Panc1 (cell line): ENCODE results near the gene EML1. TPM values are rescaled to one million over a fixed set of nuclear protein-coding genes. Genes with fewer than 3 reads are reported as not detected.
"Not testable (repeated sequence)": the region's sequence is repeated elsewhere in the genome, so short reads cannot be mapped to it uniquely, and the experiment has no call there.

ENCODE experiments used
- ATAC-seq: fragments of 200-7000 bp; cut with Tn5 transposase; 2 replicates; pipeline ENCODE4 v1.9.1; 2020; ENCODE audit warnings: mild to moderate bottlenecking, moderate library complexity
- BruUV-seq: library from RNA; stranded (reverse); fragments of 400-500 nt; replicated peaks from 2 replicates; lab custom pipeline; 2021; lab: Mats Ljungman, UMichigan
- CTCF ChIA-PET: fragments of 300-600 bp; sonication (Branson Sonifier 250); formaldehyde crosslinking; loops from one replicate; lab custom pipeline; 2022; ENCODE audit warnings: antibody characterized with exemption; lab: Charles Lee
- POLR2A ChIA-PET: fragments of 300-600 bp; sonication (Branson Sonifier 250); formaldehyde crosslinking; loops from one replicate; lab custom pipeline; 2022; ENCODE audit warnings: antibody characterized with exemption; lab: Charles Lee
- DNase-seq: peaks from one replicate; pipeline ENCODE4 v3.0.0-alpha.2; 2010; ENCODE audit warnings: low read depth, low spot score
- H3K27ac ChIP-seq: 2 replicates; pipeline ENCODE4 v1.5.1; 2011; ENCODE audit warnings: mild to moderate bottlenecking, low read length, inconsistent platforms
- H3K27me3 ChIP-seq: fragments of 200-500 bp; sonication (Bioruptor generic); 2 replicates; pipeline ENCODE4 v1.6.0; 2014; ENCODE audit warnings: low read length, inconsistent platforms; ENCODE audit not compliant: control insufficient read depth, insufficient read depth
- H3K36me3 ChIP-seq: fragments of 200-500 bp; sonication (Bioruptor generic); 2 replicates; pipeline ENCODE4 v1.5.1; 2014; ENCODE audit warnings: inconsistent platforms, mild to moderate bottlenecking, low read length, moderate library complexity; ENCODE audit not compliant: control insufficient read depth, insufficient read depth
- H3K4me1 ChIP-seq: 2 replicates; pipeline ENCODE4 v1.5.1; 2011; ENCODE audit warnings: inconsistent platforms, mild to moderate bottlenecking, low read length, moderate library complexity; ENCODE audit not compliant: control insufficient read depth, insufficient read depth
- H3K4me3 ChIP-seq, 2 experiments: 2 replicates each; pipeline ENCODE4 v1.5.1; 2011 to 2012; ENCODE audit warnings: low read depth in 2 of 2, low read length in 2 of 2, mild to moderate bottlenecking in 2 of 2, inconsistent platforms in 1 of 2, moderate library complexity in 1 of 2
- H3K9me3 ChIP-seq: fragments of 200-500 bp; sonication (Bioruptor generic); 2 replicates; pipeline ENCODE4 v1.5.1; 2014; ENCODE audit warnings: low read depth, mild to moderate bottlenecking, inconsistent platforms, low read length, moderate library complexity; ENCODE audit not compliant: control insufficient read depth, insufficient read depth
- POLR2AphosphoS5 ChIP-seq: IDR thresholded peaks from 2 replicates; pipeline ENCODE4 v1.6.1; 2012; ENCODE audit warnings: mild to moderate bottlenecking, low read depth, low read length, moderate library complexity
- SIN3A ChIP-seq: IDR thresholded peaks from 2 replicates; pipeline ENCODE4 v1.6.1; 2012; ENCODE audit warnings: low read depth, mild to moderate bottlenecking, low read length, moderate library complexity, borderline replicate concordance; ENCODE audit not compliant: insufficient read depth
- TCF7L2 ChIP-seq: IDR thresholded peaks from 2 replicates; pipeline ENCODE4 v1.6.1; 2011; ENCODE audit warnings: mild to moderate bottlenecking, low read depth, low read length, inconsistent platforms
- in situ Hi-C: cut with HindIII; loops from 2 replicates; pipeline ENCODE4 v1.10.0; 2016; ENCODE audit warnings: low sequenced_read_pairs, low pct_unique_long_range_greater_than_20kb
- intact Hi-C: fragments of 100-400 bp; cut with micrococcal nuclease; formaldehyde crosslinking; loops from one replicate; pipeline ENCODE4 v1.10.0; 2022; ENCODE audit not compliant: unreplicated experiment
- total RNA-seq: library from RNA; stranded (reverse); gene quantifications from one replicate; pipeline ENCODE4 v1.2.1, GENCODE V29; 2021; ENCODE audit not compliant: unreplicated experiment
- TF ChIP-seq, protein P1 (sequence below), 2 experiments: IDR thresholded peaks; 2 replicates each; pipeline ENCODE4 v1.6.1; 2011 to 2012; ENCODE audit warnings: low read depth in 2 of 2, control low read depth in 1 of 2, low read length in 1 of 2, mild to moderate bottlenecking in 1 of 2, moderate library complexity in 1 of 2; ENCODE audit not compliant: insufficient read depth in 1 of 2
- TF ChIP-seq, protein P2 (sequence below): fragments of 450-650 bp; IDR thresholded peaks from 2 replicates; pipeline ENCODE4 v1.5.1; 2017; ENCODE audit warnings: mild to moderate bottlenecking

Gene EML1
- total RNA-seq, 1 experiment from 2014 or later, result 35.3 TPM

DNA sequence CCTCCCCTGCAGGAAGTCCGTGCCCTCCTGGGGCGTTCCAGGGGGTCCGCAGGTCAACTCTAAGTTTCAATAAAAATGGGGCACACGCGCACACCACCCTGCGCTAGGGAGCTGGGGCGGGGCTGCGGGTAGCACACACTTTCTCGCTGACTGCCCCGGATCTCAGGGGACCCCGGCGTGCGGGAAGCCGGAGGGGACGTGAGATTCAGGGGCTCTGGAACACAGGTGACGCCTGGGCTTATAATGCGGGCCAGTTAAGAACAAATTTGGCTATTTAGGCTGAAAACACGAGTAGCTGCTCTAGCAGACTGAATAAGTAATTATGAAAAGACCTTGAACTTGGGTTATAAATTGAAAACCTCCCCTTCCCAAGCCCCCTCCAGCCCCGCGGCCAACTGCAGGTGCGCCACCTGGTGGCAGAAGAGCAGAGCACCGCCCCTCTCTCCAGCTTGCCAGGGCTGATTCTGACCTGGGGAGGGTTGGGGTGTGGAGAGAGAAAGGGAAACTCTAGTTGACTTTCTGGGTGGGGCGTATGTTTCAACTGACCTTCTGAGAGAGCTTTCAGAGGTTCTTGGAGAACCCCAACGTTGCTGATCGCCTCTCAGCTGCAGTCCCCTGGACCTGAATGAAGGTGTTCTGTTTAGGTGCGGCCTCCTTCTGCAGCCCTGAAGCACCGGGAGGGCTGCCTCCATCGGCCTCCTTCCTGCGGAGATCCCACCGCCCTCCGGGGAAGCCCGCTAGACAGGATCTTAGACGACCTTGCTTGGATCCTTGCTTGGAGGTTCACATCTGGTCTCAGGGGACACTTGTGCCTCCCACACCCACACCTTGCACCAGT lies 153.7 kb downstream of the EML1 start:
- Histone ChIP-seq H3K36me3 (no peaks in the 10 kb centered on the region), H3K27ac (no peak overlapping the region), H3K4me1 (no peaks in the 10 kb centered on the region), H3K4me3 (no peak overlapping the region), H3K9me3 (no peaks in the 10 kb centered on the region), H3K27me3 (no peaks in the 10 kb centered on the region)
- TF ChIP-seq, protein P1, sequence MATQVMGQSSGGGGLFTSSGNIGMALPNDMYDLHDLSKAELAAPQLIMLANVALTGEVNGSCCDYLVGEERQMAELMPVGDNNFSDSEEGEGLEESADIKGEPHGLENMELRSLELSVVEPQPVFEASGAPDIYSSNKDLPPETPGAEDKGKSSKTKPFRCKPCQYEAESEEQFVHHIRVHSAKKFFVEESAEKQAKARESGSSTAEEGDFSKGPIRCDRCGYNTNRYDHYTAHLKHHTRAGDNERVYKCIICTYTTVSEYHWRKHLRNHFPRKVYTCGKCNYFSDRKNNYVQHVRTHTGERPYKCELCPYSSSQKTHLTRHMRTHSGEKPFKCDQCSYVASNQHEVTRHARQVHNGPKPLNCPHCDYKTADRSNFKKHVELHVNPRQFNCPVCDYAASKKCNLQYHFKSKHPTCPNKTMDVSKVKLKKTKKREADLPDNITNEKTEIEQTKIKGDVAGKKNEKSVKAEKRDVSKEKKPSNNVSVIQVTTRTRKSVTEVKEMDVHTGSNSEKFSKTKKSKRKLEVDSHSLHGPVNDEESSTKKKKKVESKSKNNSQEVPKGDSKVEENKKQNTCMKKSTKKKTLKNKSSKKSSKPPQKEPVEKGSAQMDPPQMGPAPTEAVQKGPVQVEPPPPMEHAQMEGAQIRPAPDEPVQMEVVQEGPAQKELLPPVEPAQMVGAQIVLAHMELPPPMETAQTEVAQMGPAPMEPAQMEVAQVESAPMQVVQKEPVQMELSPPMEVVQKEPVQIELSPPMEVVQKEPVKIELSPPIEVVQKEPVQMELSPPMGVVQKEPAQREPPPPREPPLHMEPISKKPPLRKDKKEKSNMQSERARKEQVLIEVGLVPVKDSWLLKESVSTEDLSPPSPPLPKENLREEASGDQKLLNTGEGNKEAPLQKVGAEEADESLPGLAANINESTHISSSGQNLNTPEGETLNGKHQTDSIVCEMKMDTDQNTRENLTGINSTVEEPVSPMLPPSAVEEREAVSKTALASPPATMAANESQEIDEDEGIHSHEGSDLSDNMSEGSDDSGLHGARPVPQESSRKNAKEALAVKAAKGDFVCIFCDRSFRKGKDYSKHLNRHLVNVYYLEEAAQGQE (IDR thresholded peaks at IDR 0.05; ENCODE audit: insufficient read depth in 1 of 2, low read depth in 2 of 2, low read length in 1 of 2), result no peak
- TF ChIP-seq TCF7L2 (no peak), POLR2AphosphoS5 (no peak), SIN3A (no peak)
- TF ChIP-seq, protein P2, sequence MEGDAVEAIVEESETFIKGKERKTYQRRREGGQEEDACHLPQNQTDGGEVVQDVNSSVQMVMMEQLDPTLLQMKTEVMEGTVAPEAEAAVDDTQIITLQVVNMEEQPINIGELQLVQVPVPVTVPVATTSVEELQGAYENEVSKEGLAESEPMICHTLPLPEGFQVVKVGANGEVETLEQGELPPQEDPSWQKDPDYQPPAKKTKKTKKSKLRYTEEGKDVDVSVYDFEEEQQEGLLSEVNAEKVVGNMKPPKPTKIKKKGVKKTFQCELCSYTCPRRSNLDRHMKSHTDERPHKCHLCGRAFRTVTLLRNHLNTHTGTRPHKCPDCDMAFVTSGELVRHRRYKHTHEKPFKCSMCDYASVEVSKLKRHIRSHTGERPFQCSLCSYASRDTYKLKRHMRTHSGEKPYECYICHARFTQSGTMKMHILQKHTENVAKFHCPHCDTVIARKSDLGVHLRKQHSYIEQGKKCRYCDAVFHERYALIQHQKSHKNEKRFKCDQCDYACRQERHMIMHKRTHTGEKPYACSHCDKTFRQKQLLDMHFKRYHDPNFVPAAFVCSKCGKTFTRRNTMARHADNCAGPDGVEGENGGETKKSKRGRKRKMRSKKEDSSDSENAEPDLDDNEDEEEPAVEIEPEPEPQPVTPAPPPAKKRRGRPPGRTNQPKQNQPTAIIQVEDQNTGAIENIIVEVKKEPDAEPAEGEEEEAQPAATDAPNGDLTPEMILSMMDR, result peak; percentile 94
- in situ Hi-C loops (no loop called here), intact Hi-C loops (no loop called here)
- no peak for DNase-seq
- peak; percentile 86 for ATAC-seq
- ChIA-PET CTCF (interaction anchor here (0.7 kb wide), 1 partner anchor 257 kb away, joined by 5 read pairs; no protein-coding TSS in a partner anchor), POLR2A (interaction anchor here (0.5 kb wide), 1 partner anchor 317 kb away, joined by 3 read pairs; no protein-coding TSS in a partner anchor)
- BruUV-seq, result no TSS peak

DNA sequence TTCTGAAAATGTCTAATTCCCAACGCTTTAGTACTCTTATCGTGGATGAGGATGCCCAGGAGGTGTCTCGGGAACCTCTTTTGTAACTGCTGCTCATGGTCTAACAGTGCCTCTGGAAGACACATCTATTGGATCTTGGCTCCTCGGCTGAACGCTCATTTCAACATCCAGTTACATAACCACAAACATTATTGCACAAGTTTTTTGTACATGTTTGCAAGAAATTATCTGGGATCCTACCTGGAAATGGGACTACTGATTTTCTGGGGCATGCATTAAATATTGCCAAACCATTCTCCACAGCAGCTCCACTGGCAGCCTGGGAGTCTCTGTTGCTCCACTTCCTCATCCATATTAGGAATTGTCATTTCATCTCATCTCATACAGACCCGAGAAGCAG lies 154.5 kb downstream of the EML1 start:
- no peak for DNase-seq
- H3K27ac ChIP-seq, result no peak overlapping the region
- no peaks in the 10 kb centered on the region for H3K27me3 ChIP-seq
- CTCF ChIA-PET, result no interaction called here
- H3K36me3 ChIP-seq, result no peaks in the 10 kb centered on the region
- POLR2A ChIA-PET, result no interaction called here
- BruUV-seq, result no TSS peak
- H3K4me3 ChIP-seq, result no peak overlapping the region
- intact Hi-C loops (no loop called here), in situ Hi-C loops (no loop called here)
- TF ChIP-seq, protein P1 (IDR thresholded peaks at IDR 0.05; ENCODE audit: insufficient read depth in 1 of 2, low read depth in 2 of 2, low read length in 1 of 2), result no peak
- TF ChIP-seq SIN3A, result no peak
- no peak for TF ChIP-seq TCF7L2
- no peak for TF ChIP-seq POLR2AphosphoS5
- H3K9me3 ChIP-seq, result no peaks in the 10 kb centered on the region
- no peak for ATAC-seq
- no peaks in the 10 kb centered on the region for H3K4me1 ChIP-seq

DNA sequence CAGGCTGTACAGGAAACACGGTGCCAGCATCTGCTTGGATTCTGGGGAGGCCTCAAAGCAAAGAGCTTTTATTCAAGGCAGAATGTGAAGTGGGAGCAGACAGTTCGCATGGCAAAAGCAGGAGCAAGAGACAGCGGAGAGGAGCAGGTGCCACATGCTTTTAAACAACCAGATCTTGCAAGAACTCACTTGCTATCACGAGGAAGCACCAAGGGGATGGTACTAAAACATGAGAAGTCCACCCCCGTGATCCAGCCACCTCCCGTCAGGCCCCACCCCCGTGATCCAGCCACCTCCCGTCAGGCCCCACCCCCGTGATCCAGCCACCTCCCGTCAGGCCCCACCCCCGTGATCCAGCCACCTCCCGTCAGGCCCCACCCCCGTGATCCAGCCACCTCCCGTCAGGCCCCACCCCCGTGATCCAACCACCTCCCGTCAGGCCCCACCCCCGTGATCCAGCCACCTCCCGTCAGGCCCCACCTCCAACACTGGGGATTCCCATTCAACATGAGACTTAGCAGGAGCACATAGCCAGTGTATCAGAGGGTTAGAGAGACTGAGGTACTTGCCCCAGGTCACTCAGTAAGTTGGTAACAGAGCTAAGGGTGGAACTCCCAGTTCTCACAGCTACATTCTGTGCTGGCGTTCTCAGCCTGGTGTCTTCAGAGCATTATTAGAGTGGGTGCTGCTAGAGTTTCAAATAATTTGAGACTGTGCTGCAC lies 156.0 kb downstream of the EML1 start:
- in situ Hi-C loops, POLR2A ChIA-PET, CTCF ChIA-PET, H3K4me3 ChIP-seq, H3K9me3 ChIP-seq, intact Hi-C loops, H3K27ac ChIP-seq, H3K36me3 ChIP-seq, DNase-seq, H3K4me1 ChIP-seq, H3K27me3 ChIP-seq, BruUV-seq: not testable (repeated sequence)
- 0 out of 2 replicates have a peak, but pooled peaks have one; percentile 17 for ATAC-seq
